ENCODE results near the gene PLBD2. TPM values are rescaled to one million over a fixed set of nuclear protein-coding genes. Genes with fewer than 3 reads are reported as not detected.

The PLBD2 gene
- total and polyA plus RNA-seq, 4 donors = 12.1 to 31.2 (median 19.6) TPM

DNA sequence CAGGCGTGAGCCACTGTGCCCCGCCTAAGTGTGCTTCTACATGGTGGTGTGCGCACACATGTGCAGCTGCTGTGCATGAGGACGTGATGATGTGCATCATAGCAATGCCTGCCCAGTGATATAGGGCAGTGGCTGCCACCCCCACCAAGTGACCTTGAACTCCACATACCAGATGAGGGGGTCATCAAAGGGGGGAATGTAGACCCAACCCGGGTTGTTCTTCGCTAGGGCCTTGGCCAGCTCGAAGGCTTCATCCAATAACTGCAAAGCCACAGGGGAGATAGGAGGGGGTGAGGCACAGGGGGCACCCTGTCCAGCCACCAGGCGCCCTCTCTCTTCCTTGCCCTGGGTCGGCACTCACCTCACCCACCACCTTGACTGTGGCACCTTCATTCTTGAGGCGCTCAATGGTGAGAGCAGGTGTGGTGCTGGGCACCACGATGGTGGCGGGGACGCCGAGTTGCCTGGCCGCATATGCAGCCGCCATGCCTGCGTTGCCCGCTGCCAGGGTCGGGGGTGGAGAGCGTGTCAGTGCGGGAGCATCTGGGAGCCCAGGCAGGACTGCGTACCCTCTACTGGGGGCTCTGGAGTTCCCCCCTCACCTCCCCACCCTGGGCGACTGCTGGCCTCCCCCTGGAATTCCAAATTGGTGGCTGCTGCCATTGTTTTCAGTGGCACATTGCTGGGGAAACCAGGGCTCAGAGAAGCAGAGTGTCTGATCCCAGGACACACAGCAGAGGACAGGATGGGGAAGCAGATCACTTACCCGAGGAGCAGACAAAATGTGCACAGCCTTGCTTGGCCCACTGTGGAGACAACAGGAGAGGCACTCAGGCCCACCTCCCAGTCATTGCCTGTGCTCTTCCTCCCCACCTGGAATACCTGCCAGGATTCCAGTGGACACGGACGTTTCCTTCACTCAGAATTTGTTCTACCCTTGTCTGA lies 40.2 kb downstream of the PLBD2 start (continued):
- TF ChIP-seq REST (IDR thresholded peaks at IDR 0.05) = peak; percentile 32
- TF ChIP-seq FOXA1 (IDR thresholded peaks at IDR 0.05) = peak; percentile 35
- TF ChIP-seq, protein P1, sequence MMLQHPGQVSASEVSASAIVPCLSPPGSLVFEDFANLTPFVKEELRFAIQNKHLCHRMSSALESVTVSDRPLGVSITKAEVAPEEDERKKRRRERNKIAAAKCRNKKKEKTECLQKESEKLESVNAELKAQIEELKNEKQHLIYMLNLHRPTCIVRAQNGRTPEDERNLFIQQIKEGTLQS (IDR thresholded peaks at IDR 0.05) = no peak
- no peak for TF ChIP-seq HNF4A (conservative IDR thresholded peaks at IDR 0.05)
- TF ChIP-seq NR2F2 (IDR thresholded peaks at IDR 0.05) = no peak
- peak; percentile 37 to 46 for TF ChIP-seq RXRA (IDR thresholded peaks at IDR 0.05)
- peak; percentile 7 to 35 for TF ChIP-seq EGR1 (IDR thresholded peaks at IDR 0.05; ENCODE audit: low read depth in 2 of 2)
- peak; percentile 4 to 62 for TF ChIP-seq JUND (IDR thresholded peaks at IDR 0.05)

GRCh38 chr12:113399490-113399889 lies 41.1 kb downstream of the PLBD2 start:
- H3K36me3 ChIP-seq (ENCODE audit: control insufficient read depth in 4 of 4, insufficient read depth in 3 of 4, low read depth in 1 of 4, low read length in 3 of 4) = peaks cover 0 to 45% (median 26%) of the 10 kb centered on the region in 4 donors
- H3K9ac ChIP-seq (ENCODE audit: low read depth in 1 of 2, low read length in 2 of 2) = no peak overlapping the region
- DNase-seq (ENCODE audit: low spot score) = no peak
- WGBS = 86% methylated on average over 12 of the region's 12 CpGs
- no peaks in the 10 kb centered on the region for H3K27me3 ChIP-seq (ENCODE audit: control insufficient read depth in 4 of 4, insufficient read depth in 4 of 4, low read length in 3 of 4)
- no peak overlapping the region for H3K4me3 ChIP-seq (ENCODE audit: low read depth in 1 of 3, low read length in 3 of 3)
- peak; percentile 74 for TF ChIP-seq YY1 (IDR thresholded peaks at IDR 0.05)
- TF ChIP-seq GABPA (IDR thresholded peaks at IDR 0.05 in 1 of 2, conservative IDR thresholded peaks at IDR 0.05 in 1 of 2) = no peak
- no peaks in the 10 kb centered on the region for H3K9me3 ChIP-seq (ENCODE audit: control insufficient read depth in 4 of 4, low read length in 3 of 4)
- H3K27ac ChIP-seq (ENCODE audit: low read depth in 1 of 2, low read length in 2 of 2) = no peak overlapping the region
- H3K4me1 ChIP-seq (ENCODE audit: control insufficient read depth in 4 of 4, insufficient read depth in 4 of 4, low read length in 3 of 4) = peaks cover 0 to 10% (median 5%) of the 10 kb centered on the region in 4 donors

- H3K36me3 ChIP-seq (ENCODE audit: control insufficient read depth in 4 of 4, insufficient read depth in 3 of 4, low read depth in 1 of 4, low read length in 3 of 4) = peaks cover 0 to 38% (median 20%) of the 10 kb centered on the region in 4 donors
- WGBS = 89% methylated on average over 4 of the region's 4 CpGs
- no peaks in the 10 kb centered on the region for H3K9me3 ChIP-seq (ENCODE audit: control insufficient read depth in 4 of 4, low read length in 3 of 4)
- no peak overlapping the region for H3K9ac ChIP-seq (ENCODE audit: low read depth in 1 of 2, low read length in 2 of 2)
- H3K4me1 ChIP-seq (ENCODE audit: control insufficient read depth in 4 of 4, insufficient read depth in 4 of 4, low read length in 3 of 4) = peaks cover 8 to 19% (median 13%) of the 10 kb centered on the region in 4 donors
- no peak overlapping the region for H3K4me3 ChIP-seq (ENCODE audit: low read depth in 1 of 3, low read length in 3 of 3)
- no peak overlapping the region for H3K27ac ChIP-seq (ENCODE audit: low read depth in 1 of 2, low read length in 2 of 2)
- H3K27me3 ChIP-seq (ENCODE audit: control insufficient read depth in 4 of 4, insufficient read depth in 4 of 4, low read length in 3 of 4) = no peaks in the 10 kb centered on the region
- no peak for DNase-seq (ENCODE audit: low spot score)
- TF ChIP-seq, protein P2, sequence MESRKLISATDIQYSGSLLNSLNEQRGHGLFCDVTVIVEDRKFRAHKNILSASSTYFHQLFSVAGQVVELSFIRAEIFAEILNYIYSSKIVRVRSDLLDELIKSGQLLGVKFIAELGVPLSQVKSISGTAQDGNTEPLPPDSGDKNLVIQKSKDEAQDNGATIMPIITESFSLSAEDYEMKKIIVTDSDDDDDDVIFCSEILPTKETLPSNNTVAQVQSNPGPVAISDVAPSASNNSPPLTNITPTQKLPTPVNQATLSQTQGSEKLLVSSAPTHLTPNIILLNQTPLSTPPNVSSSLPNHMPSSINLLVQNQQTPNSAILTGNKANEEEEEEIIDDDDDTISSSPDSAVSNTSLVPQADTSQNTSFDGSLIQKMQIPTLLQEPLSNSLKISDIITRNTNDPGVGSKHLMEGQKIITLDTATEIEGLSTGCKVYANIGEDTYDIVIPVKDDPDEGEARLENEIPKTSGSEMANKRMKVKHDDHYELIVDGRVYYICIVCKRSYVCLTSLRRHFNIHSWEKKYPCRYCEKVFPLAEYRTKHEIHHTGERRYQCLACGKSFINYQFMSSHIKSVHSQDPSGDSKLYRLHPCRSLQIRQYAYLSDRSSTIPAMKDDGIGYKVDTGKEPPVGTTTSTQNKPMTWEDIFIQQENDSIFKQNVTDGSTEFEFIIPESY (IDR thresholded peaks at IDR 0.05) = no peak
- peak; percentile 5 to 12 for TF ChIP-seq EGR1 (IDR thresholded peaks at IDR 0.05; ENCODE audit: low read depth in 2 of 2)
Measured at GRCh38 chr12:113400362-113400761, 42.0 kb downstream of the PLBD2 start.
